ENCODE results near the gene ATP11B.

GRCh38 chr3:182797876-182798275 is 4.6 kb downstream of the ATP11B start:
- no peak for TF ChIP-seq POLR2A (IDR thresholded peaks at IDR 0.05)
- no peak for TF ChIP-seq CTCF (IDR thresholded peaks at IDR 0.05)
- TF ChIP-seq EP300 (IDR thresholded peaks at IDR 0.05) = no peak
- TF ChIP-seq POLR2AphosphoS5 (IDR thresholded peaks at IDR 0.05) = no peak
